Peyer's patch (tissue), 4 donors: ENCODE measurements around the gene TBC1D22B.

Experiments
- POLR2A ChIP-seq, 2 donors: fragments of 450-650 bp; IDR thresholded peaks; one replicate each; pipeline ENCODE4 v1.5.1; 2017; ENCODE audit warnings: antibody characterized with exemption in 2 of 2, mild to moderate bottlenecking in 2 of 2, moderate library complexity in 2 of 2
- TF ChIP-seq, protein P1 (sequence below), 6 experiments: fragments of 450-650 bp in 4 of 6; fragments of 200-600 bp in 2 of 6; sonication (generic) in 1 of 6; IDR thresholded peaks; one replicate each; pipeline ENCODE4 v1.5.1; 2017 to 2019; ENCODE audit warnings: antibody characterized with exemption in 6 of 6, mild to moderate bottlenecking in 3 of 6, moderate library complexity in 1 of 6

GRCh38 chr6:37244430-37245310 is 12.9 kb upstream of the TBC1D22B start:
- TF ChIP-seq, protein P1, sequence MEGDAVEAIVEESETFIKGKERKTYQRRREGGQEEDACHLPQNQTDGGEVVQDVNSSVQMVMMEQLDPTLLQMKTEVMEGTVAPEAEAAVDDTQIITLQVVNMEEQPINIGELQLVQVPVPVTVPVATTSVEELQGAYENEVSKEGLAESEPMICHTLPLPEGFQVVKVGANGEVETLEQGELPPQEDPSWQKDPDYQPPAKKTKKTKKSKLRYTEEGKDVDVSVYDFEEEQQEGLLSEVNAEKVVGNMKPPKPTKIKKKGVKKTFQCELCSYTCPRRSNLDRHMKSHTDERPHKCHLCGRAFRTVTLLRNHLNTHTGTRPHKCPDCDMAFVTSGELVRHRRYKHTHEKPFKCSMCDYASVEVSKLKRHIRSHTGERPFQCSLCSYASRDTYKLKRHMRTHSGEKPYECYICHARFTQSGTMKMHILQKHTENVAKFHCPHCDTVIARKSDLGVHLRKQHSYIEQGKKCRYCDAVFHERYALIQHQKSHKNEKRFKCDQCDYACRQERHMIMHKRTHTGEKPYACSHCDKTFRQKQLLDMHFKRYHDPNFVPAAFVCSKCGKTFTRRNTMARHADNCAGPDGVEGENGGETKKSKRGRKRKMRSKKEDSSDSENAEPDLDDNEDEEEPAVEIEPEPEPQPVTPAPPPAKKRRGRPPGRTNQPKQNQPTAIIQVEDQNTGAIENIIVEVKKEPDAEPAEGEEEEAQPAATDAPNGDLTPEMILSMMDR (IDR thresholded peaks at IDR 0.05): no peak
- no peak for TF ChIP-seq POLR2A (IDR thresholded peaks at IDR 0.05)
